Hepatocyte (in vitro differentiated cells): ENCODE measurements around the gene AAK1.

ENCODE experiments used
- EZH2 ChIP-seq: fragments of 200-600 bp; sonication (generic); IDR thresholded peaks from 2 replicates; pipeline ENCODE4 v1.6.1; 2016; ENCODE audit warnings: antibody characterized with exemption, mild to moderate bottlenecking, borderline replicate concordance
- EZH2phosphoT487 ChIP-seq: fragments of 200-600 bp; sonication (generic); IDR thresholded peaks from one replicate; pipeline ENCODE4 v1.6.1; 2018; ENCODE audit warnings: antibody characterized with exemption, mild to moderate bottlenecking, low read depth, moderate library complexity; ENCODE audit not compliant: unreplicated experiment, severe bottlenecking
- TF ChIP-seq, protein P1 (sequence below): fragments of 200-600 bp; sonication (generic); IDR thresholded peaks from 2 replicates; pipeline ENCODE4 v1.5.1; 2016; ENCODE audit warnings: antibody characterized with exemption, mild to moderate bottlenecking; ENCODE audit not compliant: poor library complexity

DNA sequence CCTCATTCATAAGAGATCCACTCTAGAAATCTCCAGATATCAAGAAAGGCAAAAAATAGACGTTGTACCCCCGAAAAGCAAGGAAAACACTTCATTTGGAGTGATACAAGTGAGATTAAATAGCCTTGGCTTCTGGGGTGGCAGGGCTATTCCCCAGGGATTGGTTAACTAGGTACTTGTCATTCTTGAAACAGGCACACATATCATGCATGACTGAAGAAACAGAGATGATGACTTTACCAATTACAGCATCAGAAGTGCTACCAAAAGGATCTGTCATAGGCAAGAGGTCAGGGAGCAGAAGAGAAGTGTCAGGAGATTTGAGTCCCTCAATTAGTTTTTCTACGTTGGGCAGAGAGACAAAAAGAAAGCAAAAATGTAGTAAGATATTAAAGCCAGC lies 161.1 kb downstream of the AAK1 start:
- TF ChIP-seq, protein P1, sequence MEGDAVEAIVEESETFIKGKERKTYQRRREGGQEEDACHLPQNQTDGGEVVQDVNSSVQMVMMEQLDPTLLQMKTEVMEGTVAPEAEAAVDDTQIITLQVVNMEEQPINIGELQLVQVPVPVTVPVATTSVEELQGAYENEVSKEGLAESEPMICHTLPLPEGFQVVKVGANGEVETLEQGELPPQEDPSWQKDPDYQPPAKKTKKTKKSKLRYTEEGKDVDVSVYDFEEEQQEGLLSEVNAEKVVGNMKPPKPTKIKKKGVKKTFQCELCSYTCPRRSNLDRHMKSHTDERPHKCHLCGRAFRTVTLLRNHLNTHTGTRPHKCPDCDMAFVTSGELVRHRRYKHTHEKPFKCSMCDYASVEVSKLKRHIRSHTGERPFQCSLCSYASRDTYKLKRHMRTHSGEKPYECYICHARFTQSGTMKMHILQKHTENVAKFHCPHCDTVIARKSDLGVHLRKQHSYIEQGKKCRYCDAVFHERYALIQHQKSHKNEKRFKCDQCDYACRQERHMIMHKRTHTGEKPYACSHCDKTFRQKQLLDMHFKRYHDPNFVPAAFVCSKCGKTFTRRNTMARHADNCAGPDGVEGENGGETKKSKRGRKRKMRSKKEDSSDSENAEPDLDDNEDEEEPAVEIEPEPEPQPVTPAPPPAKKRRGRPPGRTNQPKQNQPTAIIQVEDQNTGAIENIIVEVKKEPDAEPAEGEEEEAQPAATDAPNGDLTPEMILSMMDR: no peak
- no peak for TF ChIP-seq EZH2
- TF ChIP-seq EZH2phosphoT487: no peak
